GM18517 (cell line): ENCODE results near the gene RNF183.
"Not testable (repeated sequence)": the region's sequence is repeated elsewhere in the genome, so short reads cannot be mapped to it uniquely, and the experiment has no call there.

Experiments used
- ATAC-seq: cut with Tn5 transposase; IDR thresholded peaks from one replicate; pipeline ENCODE4 v1.9.1; 2021; ENCODE audit warnings: mild to moderate bottlenecking, moderate library complexity; ENCODE audit not compliant: unreplicated experiment

The RNF183 gene

DNA sequence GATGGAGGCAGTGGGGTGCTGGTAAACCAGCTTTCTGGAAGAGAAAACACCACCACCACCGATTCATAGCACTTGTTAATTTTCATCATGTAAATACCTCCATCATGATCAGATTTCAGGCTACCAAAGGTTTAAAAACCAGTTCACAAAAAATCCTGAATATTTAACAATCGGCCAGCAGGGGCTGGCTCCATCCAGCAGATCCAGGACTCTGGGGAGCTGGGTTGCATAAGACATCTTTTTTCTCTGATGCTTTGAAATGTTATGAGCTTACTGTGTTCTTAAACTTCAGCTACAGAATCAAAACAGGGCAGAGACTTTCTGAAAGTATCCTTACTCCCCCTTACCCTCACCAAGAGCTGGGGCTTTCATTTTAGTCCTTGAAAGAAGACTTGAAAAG, 14.6 kb upstream of the RNF183 start:
- no peak for ATAC-seq

DNA sequence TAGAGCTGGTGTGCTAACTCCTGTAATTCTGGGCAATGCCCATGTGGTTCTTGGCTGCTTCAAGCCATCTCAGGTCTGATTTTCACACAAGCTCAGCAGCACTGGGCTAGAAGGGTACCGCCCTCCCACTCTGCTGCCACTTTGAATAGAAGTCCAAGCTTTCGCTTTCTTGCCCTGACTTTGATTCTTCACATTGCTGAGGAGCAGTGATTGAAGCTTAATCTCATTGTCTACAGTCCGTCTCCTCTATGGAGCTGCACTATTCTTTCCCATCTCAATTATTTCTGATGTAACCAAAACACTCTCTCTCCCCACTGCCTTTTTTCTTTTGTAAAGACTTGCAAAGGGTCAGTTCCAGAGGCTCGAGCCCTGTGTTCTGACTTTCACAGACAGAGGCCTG, 12.9 kb upstream of the RNF183 start:
- ATAC-seq: no peak

DNA sequence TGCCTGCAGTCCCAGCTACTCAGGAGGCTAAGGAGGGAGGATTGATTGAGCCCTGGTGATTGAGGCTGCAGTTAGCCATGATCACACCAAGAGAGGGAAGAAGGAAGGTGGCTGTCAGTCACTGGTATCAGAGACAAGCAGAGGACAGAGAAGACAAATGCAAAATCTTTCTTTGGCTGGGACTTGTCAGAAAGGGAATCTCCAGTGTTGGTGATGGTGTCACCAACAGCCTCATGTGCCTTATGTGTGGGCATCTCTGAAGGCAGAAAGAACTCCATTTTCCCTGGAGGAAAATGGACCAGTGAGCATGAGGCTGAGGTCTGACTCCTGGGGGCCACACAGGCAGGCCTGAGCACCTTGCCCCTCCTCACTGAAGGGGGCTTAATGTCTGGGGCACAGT, 12.1 kb upstream of the RNF183 start:
- ATAC-seq: no peak

DNA sequence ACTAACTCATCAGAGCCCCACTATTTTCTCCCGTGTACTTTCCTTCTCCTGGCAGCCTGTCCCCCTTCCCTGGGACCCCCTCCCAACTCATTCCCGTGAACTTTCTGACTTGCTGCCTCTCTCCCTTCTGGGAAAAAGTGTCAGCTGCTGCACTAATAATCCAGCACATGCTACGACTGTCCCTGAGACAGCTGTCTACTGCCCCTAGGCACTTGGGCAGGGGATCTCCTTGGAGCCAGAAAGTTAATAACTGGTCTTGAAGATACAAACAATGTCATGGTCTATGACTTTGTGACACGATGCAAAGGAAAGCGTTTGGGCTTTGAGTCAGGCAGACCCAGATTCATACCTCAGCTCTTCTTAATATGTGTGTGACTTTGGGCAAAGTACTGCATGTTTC, 10.1 kb upstream of the RNF183 start:
- ATAC-seq: no peak

DNA sequence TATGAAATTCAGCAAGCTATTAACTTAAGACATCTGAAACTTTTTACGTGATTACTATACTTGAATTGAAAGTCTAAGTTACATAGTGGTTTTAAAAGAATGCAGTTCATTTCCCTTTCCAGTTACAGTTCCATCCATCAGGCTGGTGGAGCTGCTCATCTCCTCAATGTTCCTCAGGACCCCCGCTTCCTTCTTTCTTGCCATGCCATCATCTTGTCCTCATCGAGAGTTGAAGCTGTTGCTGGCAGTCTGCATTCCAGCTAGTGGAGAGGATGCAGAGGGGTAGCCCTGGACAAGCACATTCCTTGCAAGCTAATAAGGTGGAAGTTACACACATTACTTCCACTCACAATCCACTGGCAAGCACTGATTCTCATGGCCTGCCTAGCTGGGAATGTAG, 8.8 kb upstream of the RNF183 start:
- no peak for ATAC-seq

DNA sequence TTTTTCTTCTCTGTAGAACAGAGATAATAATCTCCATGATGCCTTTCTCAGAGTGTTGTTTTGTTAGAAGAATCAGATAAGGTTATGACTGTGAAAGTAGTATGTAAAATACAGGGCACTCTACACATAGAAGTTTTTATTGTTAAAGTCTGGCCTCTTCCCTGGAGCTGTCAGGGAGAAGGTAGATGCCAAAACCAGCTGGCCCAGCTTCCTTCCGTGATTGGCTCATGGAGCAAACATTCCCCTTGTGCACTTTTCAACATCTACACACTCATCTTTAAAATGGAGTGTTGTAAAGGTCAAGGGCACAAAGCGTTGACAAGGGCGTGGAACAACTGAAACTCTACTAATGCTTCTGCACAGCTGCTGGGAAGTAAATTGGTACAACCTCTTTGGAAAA, 7.4 kb upstream of the RNF183 start:
- ATAC-seq: no peak

DNA sequence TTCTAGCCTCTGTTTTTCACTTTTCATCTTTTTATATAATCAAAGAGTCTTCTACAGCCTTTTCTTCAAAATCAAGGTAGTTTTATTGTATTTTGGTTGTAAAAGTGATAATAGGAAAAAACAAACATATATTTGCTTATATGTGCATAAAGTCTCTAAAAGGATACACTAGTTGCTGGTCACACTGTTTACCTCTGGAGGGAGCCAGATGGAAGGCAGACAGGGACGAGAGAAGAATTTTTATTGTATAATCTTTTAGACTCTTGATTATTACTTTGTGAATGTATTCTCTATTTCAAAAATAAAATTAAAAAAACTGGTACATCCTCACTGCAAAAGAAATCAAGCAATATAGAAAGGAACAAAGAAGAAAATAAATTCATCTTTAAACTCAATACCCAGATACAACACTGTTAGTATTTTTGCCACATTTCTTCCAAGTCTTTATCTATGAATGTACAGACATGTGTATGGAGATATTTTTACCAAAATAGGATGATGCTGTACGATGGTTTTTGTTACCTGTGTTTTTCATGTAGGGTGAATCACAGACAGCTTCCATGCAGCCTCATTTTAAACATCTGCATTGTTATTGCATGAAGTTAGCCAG, 6.1 kb upstream of the RNF183 start:
- no peak for ATAC-seq

DNA sequence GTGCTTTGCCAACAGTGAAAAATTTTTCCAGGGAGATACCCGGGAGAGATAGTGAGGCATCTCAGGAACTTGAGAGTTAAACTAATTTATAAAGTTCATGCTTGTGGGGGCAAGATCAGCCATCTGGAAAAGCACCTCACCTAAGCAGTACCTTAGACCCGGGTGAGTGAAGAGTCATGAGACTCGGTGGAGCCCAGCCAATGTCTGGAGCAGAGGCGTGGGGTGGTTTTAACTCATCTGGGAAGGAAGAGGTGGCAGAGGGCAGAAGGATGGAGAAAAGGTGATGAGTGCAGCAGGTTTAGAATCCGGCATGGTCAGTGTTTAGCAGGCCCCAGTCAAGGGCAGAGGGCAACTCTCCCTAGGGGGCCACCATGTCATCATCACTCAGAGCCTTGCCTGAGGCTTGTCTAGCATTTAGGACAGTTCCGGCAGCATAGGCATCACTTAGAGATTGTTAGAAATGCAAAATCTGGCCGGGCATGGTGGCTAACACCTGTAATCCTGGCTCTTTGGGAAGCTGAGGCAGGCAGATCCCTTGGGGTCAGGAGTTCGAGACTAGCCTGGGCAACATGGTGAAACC, 4.3 kb upstream of the RNF183 start:
- no peak for ATAC-seq

DNA sequence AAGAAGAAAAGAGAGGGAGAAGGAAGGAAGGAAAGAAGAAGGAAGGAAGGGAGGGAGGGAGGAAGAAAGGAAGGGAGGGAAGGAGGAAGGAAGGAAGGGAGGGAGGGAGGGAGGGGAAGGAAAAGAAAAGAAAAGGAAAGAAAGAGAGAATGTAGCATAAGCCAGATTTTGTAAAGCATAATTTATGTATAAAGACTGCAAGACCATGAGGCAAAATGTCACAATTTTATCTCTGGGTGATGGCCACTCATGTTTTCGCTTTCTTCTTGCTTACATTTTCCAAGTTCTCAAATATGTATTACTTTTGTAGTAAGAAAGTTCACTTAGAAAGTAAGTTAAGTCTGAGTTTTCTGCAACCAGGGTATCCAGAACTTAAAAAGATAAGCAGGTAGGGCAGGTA, 3.4 kb upstream of the RNF183 start:
- no peak for ATAC-seq

DNA sequence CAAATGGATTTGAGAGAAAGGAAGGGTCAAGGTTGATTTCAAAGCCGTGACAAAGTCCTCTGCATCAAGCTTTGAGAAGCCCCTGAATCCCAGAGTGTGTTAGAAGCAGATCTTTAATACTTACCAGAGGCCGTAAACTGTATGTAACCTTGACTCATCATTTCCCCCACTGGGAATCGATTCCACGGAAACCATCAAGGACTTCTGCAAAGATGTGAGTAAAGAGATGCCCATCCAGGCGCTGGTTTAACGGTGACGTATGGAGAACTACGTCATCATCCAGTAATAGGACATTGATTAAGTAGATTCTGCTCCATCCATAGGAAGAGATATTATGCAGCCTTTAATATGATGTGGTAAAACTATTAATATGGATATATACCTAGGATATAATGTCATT, 1.6 kb downstream of the RNF183 start:
- no peak for ATAC-seq

DNA sequence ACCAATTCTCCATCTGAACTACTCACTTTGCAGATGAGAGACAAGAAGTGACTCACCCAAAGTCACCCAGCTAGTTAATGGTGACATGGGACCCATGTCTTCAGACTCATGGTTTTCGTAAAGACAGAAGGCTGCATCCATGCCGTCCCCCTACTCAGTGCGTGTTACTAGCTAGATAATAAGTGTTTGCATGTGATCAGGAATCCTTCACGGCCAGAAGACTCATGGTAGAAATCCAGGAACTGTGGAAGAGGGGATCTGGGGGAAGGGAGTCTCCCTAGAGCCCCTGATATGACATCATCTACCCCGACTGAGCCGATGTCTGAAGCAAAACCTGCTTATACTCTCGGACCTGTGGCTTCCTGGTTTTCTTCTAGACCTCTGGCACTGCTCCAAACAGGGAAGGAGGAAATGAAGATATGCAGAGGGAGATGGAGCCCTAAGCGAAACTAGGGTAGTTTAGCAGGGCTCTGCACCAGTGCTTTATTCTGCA, 3.3 kb downstream of the RNF183 start:
- no peak for ATAC-seq

DNA sequence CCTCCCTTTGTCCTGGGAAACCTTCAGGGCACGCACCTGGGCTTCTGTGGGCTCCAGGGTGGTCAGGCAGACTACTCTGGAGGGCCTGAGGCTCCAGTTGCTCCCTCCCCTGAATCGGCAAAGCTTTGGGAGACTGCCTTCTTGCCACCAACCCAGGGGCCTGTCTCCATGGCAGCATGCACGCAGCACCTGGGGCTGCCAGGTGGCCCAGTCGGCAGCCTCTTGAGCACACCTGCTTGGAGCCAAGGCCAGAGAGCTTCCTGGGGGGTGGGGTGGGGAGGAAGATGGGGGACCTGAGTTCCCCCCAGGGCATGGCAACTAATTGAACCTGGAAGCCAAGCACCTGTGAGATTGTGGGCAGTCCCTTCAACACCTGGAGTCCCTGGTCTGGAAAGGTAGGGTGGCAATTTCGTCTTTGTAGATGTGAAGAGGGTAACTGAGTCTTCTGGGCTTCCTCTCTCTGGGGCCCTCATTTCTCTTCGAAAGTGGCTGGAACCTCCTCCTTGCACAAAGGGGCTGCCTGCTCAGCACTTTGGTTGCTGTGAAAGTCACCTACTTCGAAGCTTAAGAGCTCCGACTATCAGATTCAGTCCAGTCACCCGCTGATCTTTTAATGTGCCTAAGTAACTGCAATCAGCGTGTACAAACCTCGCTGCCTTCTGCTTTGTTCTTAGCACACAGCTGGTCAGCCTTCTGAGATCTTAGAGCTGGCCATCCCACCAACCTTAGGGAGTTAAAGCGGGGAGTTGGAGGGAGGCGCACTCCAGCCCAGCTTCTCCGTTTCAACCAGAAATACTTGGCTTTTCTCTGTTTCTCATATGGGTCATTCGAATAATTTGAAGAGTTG, 4.0 kb downstream of the RNF183 start:
- ATAC-seq: no peak

DNA sequence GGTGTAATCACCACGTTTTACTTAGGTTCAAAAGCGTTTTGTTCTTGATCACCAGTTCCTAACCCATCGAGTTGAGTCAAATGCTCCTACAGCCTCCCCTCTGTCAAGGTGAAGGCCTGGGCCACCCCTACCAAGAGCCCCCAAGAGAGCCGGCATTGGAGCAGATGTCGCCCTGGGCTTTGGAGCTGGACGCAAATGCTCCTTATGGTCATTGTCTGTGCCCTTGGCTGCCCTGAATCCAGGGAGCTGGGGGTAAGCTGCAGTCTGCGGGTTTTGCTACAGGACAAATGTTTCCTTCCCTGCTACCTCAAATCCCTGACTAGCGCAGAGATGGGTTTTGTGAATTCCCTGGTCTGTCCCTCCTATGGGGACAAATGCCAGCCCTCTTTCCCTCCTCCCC, 4.9 kb downstream of the RNF183 start:
- no peak for ATAC-seq

DNA sequence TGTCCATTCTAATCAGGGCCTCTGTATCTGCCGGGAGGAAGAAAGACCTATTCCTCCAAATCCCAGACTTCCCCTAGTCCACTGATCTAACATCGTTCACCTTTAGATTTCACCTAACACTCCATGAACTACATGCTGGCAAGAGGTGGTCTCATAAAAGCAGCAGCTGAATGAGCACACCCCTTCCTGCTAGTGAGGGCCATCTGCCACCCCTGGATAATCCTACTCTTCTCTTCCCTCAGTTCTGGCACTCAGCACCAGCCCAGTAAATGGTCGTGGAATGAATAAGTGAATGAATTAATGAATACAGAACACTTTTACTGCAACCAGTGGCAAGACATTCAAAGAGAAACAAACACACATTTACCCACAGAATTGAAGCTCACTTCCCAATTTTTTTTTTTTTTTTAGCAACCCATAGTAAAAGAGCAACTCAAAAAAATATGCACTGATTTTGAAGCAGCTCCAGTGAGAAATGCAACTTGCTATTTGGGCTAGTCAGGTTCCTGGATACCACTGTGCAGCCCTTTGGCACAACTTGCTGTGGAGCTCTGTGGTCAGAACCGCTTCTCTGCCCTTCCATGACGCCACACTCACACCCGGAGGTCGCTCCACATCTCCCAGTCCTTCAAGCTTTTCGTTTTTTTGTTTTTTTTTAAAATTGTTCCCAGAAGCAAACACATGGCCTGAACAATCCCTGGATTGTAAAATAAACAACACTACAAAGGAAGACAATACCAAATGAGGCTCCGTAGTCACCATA, 6.2 kb downstream of the RNF183 start:
- ATAC-seq: no peak

DNA sequence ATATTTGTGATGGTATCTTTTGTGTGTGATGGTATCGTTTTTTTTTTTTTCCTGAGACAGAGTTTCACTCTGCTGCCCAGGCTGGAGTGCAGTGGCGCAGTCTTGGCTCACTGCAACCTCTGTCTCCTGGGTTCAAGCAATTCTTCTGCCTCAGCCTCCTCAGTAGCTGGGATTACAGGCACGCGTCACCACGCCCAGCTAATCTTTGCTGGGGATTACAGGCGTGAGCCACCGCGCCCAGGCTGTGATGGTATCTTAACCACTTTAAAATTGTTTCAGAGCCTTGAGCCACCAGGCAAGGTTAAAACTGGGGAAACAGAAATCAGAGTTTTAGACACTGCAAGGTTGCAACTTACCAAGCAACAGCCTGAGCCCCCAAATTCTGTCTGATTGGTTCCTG, 6.9 kb downstream of the RNF183 start:
- ATAC-seq: not testable (repeated sequence)

DNA sequence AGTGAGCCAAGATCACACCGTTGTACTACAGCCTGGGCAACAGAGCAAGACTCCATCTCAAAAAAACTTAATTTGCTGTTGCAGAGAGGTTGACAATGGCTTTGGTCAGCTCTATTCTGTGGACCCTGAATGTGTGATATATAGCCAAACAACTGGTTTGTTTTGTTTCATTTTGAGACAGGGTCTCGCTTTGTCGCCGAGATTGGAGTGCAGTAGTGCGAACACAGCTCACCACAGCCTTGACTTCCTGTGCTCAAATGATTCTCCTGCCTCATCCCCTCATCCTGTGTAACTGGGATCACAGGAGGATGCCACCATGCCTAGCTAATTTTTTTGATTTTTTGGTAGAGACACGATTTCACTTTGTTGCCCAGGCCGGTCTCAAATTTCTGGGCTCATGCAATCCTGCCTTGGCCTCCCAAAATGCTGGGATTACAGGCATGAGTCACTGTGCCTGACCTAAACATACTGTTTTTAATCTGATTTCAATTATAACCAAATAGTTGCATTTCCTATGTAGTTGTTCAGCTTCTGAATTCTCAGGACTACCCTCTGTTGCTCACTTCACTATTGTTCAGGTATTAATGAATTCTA, 9.8 kb downstream of the RNF183 start:
- no peak for ATAC-seq

DNA sequence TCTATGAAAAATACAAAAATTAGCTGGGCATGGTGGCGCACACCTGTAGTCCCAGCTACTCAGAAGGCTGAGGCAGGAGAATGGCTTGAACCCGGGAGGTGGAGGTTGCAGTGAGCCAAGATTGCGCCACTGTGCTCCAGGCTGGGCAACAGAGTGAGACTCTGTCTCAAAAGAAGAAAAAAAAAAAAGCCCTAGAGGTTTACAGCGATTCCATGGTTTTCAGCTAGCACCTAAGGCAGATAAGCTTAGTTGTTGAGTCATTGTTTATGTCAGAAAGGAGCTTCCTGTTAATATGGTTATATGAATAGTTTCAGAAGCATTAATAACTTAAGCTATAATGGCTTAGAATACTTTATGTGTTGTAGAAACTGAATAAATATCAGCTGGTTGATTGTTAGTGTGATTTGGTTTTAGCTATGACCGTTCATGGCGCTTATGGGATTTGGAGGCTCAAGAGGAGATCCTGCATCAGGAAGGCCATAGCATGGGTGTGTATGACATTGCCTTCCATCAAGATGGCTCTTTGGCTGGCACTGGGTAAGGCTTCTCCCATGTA, 13.0 kb downstream of the RNF183 start:
- ATAC-seq: no peak

DNA sequence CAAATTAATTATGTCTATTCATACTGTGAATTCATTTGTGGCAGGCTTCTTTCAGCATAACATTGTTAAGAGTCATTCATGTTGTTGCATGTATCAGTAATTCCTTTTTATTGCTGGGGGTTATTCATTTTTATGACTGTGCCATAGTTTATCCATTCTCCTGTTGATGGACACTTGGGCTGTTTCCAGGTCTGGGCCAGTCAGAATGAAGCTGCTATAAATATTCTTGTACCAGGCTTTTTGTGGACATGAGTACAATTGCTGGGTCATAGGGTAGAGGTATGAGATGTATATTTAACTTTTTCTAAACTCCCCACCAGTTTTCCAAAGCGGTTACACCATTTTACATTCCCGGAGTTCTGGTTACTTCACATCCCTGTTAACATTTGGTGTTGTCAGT, 14.1 kb downstream of the RNF183 start:
- no peak for ATAC-seq

DNA sequence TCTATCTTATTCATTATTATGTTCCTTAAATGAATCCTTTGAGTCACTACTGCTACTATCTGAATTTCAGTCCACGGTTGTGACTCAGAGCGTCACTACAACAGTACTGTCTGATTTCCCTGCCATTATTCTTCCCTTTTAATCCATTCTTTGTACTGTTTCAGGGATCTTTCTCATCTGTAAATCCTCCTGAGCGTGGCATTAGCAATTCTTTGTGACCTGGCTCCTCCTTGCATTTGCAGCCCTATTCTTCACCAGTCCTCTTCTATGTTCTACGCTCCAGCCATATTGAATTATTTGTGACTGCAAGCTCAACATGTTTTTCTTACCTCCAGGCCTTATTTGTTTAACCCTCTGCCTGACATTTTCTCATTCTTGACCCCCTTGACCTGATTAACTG, 21.8 kb downstream of the RNF183 start:
- ATAC-seq: no peak

DNA sequence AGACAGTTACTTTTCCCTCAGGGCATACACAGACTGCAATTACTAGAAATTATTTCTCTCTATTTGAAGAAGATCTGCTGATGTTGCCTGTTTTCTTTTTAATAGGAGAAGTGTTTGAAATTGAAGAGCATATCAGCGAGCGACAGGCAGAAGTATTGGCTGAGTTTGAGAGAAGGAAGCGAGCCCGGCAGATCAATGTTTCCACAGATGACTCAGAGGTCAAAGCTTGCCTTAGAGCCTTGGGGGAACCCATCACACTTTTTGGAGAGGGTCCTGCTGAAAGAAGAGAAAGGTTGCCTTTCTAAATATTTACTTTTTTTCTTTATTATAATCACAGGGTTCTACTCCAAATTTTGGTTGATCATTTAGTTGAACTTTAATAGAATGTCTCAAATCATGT, 24.3 kb downstream of the RNF183 start:
- ATAC-seq: no peak
